H1 (cell line): Measurements from ENCODE around the gene DNAJC10. TPM values are rescaled to one million over a fixed set of nuclear protein-coding genes. Genes with fewer than 3 reads are reported as not detected.

Source experiments
- CBX8 ChIP-seq: fragments of 300-800, 300-1000 bp; sonication (generic); IDR thresholded peaks from 2 replicates; pipeline ENCODE4 v1.7.1; 2016; ENCODE audit warnings: low read depth, low read length, borderline replicate concordance
- CHD2 ChIP-seq: IDR thresholded peaks from 2 replicates; pipeline ENCODE4 v1.6.1; 2012; ENCODE audit warnings: low read length, improper control_type of control experiment
- JUND ChIP-seq: IDR thresholded peaks from 2 replicates; pipeline ENCODE4 v1.6.1; 2011; ENCODE audit warnings: mild to moderate bottlenecking, improper control_type of control experiment, low read length
- PHF8 ChIP-seq: fragments of 200-600 bp; sonication (generic); conservative IDR thresholded peaks from 2 replicates; pipeline ENCODE4 v1.7.1; 2012; ENCODE audit warnings: low read depth, mild to moderate bottlenecking, inconsistent platforms, low read length, moderate library complexity
- RNF2 ChIP-seq: fragments of 200-900, 300-1000 bp; sonication (generic); IDR thresholded peaks from 2 replicates; pipeline ENCODE4 v1.7.1; 2016; ENCODE audit warnings: borderline replicate concordance, low read depth, mild to moderate bottlenecking, antibody characterized with exemption, low read length; ENCODE audit not compliant: poor library complexity, severe bottlenecking; ENCODE audit errors: missing control alignments
- TEAD4 ChIP-seq: IDR thresholded peaks from 2 replicates; pipeline ENCODE4 v1.6.1; 2012; ENCODE audit warnings: low read depth, low read length, inconsistent platforms, mixed read lengths
- polyA plus RNA-seq, 7 experiments: library from polyadenylated mRNA; depleted of rRNA in 3 of 7; stranded (reverse) in 5 of 7; unstranded in 2 of 7; fragments of >200 nt in 5 of 7; fragments of 200-250 nt in 2 of 7; gene quantifications; 1 replicate in 5 of 7; 2 replicates in 1 of 7; 4 replicates in 1 of 7; pipeline versions ENCODE4 v1.2.1 to v1.2.3, GENCODE V29; 2011 to 2013; ENCODE audit warnings: missing spikeins in 2 of 7, mixed read lengths in 2 of 7
- total RNA-seq: library from RNA; stranded (reverse); fragmentation: NEBNext Ultra II Directional; extraction: Animal tissue kit (Norgen Biotek cat#: 25700); gene quantifications from 2 replicates; pipeline ENCODE4 v1.2.1, GENCODE V29; 2021
- TF ChIP-seq, protein P1 (sequence below): fragments of 300-600 bp; sonication (generic); IDR thresholded peaks from 2 replicates; pipeline ENCODE4 v1.7.1; 2012; ENCODE audit warnings: low read length, moderate library complexity, mild to moderate bottlenecking, inconsistent platforms; ENCODE audit not compliant: insufficient replicate concordance

The DNAJC10 gene
- total and polyA plus RNA-seq, 2 of the 8 experiments (the other 6 are each of a cell fraction or from before 2014, with no cell fraction given), result 23.2 to 121 TPM

DNA sequence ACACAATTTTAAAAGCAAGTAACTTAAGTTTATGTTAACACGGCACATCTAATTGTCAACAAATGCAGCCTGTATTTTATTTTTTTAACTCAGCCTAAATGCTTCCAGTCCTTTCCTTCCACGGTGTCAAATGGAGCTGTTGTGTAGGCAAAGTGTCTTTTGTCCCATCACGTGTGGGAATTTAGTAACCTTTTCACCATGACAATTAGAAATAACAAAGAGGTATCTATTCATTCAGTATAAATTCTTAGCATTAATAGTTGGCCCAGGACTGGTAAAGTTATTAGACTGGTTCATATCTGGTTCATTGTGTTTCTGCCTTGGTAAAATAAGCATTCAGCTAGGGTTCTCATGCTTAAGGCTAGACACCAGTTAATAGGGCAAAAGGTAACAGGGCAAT, 102.4 kb downstream of the DNAJC10 start (continued):
- TF ChIP-seq, protein P1, sequence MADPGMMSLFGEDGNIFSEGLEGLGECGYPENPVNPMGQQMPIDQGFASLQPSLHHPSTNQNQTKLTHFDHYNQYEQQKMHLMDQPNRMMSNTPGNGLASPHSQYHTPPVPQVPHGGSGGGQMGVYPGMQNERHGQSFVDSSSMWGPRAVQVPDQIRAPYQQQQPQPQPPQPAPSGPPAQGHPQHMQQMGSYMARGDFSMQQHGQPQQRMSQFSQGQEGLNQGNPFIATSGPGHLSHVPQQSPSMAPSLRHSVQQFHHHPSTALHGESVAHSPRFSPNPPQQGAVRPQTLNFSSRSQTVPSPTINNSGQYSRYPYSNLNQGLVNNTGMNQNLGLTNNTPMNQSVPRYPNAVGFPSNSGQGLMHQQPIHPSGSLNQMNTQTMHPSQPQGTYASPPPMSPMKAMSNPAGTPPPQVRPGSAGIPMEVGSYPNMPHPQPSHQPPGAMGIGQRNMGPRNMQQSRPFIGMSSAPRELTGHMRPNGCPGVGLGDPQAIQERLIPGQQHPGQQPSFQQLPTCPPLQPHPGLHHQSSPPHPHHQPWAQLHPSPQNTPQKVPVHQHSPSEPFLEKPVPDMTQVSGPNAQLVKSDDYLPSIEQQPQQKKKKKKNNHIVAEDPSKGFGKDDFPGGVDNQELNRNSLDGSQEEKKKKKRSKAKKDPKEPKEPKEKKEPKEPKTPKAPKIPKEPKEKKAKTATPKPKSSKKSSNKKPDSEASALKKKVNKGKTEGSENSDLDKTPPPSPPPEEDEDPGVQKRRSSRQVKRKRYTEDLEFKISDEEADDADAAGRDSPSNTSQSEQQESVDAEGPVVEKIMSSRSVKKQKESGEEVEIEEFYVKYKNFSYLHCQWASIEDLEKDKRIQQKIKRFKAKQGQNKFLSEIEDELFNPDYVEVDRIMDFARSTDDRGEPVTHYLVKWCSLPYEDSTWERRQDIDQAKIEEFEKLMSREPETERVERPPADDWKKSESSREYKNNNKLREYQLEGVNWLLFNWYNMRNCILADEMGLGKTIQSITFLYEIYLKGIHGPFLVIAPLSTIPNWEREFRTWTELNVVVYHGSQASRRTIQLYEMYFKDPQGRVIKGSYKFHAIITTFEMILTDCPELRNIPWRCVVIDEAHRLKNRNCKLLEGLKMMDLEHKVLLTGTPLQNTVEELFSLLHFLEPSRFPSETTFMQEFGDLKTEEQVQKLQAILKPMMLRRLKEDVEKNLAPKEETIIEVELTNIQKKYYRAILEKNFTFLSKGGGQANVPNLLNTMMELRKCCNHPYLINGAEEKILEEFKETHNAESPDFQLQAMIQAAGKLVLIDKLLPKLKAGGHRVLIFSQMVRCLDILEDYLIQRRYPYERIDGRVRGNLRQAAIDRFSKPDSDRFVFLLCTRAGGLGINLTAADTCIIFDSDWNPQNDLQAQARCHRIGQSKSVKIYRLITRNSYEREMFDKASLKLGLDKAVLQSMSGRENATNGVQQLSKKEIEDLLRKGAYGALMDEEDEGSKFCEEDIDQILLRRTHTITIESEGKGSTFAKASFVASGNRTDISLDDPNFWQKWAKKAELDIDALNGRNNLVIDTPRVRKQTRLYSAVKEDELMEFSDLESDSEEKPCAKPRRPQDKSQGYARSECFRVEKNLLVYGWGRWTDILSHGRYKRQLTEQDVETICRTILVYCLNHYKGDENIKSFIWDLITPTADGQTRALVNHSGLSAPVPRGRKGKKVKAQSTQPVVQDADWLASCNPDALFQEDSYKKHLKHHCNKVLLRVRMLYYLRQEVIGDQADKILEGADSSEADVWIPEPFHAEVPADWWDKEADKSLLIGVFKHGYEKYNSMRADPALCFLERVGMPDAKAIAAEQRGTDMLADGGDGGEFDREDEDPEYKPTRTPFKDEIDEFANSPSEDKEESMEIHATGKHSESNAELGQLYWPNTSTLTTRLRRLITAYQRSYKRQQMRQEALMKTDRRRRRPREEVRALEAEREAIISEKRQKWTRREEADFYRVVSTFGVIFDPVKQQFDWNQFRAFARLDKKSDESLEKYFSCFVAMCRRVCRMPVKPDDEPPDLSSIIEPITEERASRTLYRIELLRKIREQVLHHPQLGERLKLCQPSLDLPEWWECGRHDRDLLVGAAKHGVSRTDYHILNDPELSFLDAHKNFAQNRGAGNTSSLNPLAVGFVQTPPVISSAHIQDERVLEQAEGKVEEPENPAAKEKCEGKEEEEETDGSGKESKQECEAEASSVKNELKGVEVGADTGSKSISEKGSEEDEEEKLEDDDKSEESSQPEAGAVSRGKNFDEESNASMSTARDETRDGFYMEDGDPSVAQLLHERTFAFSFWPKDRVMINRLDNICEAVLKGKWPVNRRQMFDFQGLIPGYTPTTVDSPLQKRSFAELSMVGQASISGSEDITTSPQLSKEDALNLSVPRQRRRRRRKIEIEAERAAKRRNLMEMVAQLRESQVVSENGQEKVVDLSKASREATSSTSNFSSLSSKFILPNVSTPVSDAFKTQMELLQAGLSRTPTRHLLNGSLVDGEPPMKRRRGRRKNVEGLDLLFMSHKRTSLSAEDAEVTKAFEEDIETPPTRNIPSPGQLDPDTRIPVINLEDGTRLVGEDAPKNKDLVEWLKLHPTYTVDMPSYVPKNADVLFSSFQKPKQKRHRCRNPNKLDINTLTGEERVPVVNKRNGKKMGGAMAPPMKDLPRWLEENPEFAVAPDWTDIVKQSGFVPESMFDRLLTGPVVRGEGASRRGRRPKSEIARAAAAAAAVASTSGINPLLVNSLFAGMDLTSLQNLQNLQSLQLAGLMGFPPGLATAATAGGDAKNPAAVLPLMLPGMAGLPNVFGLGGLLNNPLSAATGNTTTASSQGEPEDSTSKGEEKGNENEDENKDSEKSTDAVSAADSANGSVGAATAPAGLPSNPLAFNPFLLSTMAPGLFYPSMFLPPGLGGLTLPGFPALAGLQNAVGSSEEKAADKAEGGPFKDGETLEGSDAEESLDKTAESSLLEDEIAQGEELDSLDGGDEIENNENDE, result no peak
- no peak for TF ChIP-seq TEAD4
- TF ChIP-seq CBX8, result no peak
- no peak for TF ChIP-seq CHD2
- no peak for TF ChIP-seq RNF2
- TF ChIP-seq PHF8, result no peak
- TF ChIP-seq JUND, result no peak
- TF ChIP-seq, all 59 proteins: peak for 0
